NOMO-1 treated with dmso at 0.1 percent for 144 hours (cell line): ENCODE results near the gene CDH10.
A peak's percentile ranks its signal among the peaks of the same experiment; 100 is the strongest.

Source experiments
- DNase-seq: peaks from one replicate; lab custom pipeline; 2025; ENCODE audit not compliant: unreplicated experiment; lab: John Stamatoyannopoulos, UW

The CDH10 gene

GRCh38 chr5:24491490-24491889, 153.3 kb downstream of the CDH10 start:
- no peak for DNase-seq

DNA sequence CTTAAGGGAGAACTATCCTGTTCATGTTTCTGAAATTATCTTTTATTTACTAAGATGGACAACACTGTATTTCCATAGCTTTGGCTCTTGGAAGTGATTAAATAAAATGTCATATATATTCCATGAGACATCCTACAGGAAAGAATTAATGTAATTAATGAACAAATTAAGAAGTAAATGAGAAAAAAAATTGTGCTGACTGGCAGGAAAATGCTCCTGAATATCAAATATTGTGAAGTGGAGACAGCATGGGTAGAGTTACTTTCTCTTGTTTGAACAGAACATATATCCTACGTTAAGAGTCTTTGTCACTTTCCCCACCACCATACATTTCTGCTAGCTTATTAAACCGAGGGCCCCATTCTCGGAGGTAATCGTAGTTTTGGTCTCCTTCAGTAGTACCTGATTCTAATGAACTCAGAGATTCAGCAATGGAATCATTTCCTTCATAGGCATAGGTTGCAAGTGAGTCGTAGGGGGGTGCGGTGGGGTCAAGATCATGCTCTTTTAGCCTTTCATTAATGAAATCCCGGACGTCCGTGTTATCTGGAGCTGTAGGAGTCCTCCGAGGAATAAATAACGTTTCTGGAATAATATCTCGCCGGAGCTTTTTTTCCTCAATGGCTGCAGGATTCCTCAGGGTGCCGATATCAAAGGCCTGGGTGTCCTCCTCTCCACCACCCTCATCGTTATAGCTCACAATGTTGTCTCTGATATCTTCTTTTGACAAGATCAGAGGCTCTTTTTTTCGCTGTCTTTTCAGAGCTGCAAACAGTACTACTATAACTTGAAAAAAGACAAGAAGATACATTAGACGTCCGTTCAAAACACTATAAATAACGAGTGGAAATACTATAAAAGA, 157.2 kb downstream of the CDH10 start:
- DNase-seq: no peak

DNA sequence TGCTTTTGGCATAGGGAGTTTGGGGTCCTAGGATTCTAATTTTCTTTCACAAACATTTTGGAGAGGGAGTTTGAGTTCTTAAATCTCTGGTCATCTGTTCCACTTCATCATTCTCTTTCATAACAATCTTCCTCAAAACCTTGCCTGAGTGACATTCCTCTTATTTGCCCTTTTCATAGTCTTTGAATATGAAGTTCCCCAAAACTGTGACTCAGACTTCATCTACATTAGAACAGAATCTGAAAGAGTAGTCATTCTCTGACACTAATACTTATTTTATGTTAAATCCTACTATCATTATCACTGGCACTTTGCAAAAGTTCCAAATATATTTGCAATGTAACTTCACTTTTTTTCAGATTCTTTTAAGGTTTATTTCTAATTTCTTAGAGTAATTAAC, 163.8 kb downstream of the CDH10 start:
- DNase-seq: peak; percentile 61

- no peak for DNase-seq
Measured at GRCh38 chr5:24477958-24478357, 166.8 kb downstream of the CDH10 start.

DNA sequence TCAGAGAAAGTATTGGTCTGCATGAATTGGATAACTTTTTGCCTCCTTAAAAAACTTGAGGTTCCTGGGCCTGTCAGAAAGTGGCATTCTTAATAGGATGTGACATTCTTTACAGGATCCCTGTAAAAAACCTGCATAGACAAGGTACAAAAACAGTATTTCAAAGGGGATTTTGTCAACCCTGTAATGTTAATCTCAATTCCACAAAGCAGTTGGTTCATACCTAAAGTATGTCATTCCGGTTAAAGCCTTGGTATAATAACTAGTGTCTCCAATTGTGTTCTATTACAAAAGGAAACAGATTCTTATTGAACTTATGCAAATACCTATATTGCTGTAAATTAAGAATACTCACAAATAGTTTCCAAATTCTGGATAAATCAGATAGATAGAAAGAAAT, 169.7 kb downstream of the CDH10 start:
- DNase-seq: no peak

GRCh38 chr5:24474685-24475084, 170.1 kb downstream of the CDH10 start:
- DNase-seq: no peak

DNA sequence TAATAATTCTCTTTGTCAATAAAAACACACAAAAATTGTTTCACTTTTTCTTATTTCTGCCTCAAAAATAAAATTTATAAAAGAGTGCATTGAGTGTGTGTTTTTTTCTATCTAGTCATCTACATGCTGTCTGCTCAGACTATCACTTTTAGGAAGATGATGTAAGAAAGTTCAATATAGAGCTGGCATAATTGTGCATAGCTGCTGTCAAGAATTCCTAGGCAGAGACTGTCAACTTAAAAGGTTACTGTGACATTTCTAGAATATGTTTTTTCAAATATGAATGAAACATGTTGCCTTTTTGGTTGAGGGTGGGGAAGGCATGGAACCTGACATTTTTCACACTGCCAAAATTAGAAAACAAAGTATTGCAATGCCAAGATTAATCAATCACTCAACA, 172.3 kb downstream of the CDH10 start:
- DNase-seq: no peak

- DNase-seq: no peak
Measured at GRCh38 chr5:24444414-24444813, 200.4 kb downstream of the CDH10 start.

DNA sequence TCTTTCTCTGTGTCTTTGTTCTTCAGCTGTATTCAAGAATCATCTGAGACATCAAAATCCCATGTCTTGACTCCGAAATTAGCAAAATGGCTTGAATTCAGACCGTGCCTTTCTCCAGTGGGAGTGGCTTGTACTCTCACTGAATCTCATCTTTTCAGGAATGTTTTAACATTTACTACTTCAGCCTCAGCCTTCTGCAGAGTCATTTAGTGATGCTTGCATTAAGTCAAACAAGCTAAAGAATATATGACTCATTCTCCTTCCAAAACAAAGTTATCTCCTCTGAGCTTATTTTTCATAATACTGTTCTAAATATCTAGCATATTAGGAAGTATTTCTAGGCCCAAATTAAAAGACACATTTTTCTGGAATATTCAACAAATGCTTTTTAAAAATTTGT, 205.3 kb downstream of the CDH10 start:
- no peak for DNase-seq
